ENCODE results near the gene CD209.
"Not testable (repeated sequence)": the region's sequence is repeated elsewhere in the genome, so short reads cannot be mapped to it uniquely, and the experiment has no call there.

Gene CD209

GRCh38 chr19:7746903-7747884 lies at the start of gene CD209:
CD209 (minus strand) TSS chr19:7747534; CDS start chr19:7747511, 23 bp downstream.
- no peak for DNase-seq

DNA sequence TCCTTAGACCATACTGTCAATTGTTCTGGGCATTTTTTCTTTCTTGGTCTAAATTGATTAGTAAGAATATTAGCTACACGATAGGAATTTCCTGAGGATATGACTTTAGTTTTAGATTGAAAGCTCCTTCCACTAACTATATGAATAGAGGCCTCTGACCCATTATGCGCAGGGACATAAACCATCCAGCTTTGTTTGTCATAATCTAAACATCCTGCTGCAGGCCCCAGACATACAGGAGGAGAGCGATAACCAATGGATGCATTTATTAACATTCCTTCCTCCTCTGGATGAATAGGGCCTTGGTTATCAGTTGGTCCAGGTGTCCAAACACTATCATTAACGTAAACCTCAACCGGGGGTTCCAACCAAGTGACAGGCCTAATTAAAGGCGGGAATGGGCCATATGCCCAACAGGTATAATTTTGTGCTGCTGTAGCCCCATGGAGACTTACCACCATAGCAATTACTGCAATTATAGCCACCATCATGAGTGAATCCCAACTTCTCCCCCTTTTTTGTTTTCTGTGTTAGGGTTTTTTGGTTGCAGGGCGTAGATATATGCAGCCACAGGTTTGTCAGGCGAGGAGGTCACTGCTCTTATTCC lies 48.3 kb upstream of the CD209 start:
- no peak for DNase-seq

- no peak for DNase-seq
Measured at GRCh38 chr19:7793493-7793892, 46.2 kb upstream of the CD209 start.

- not testable (repeated sequence) for DNase-seq
Measured at GRCh38 chr19:7792701-7793100, 45.4 kb upstream of the CD209 start.

- no peak for DNase-seq
Measured at GRCh38 chr19:7792281-7792680, 44.9 kb upstream of the CD209 start.

- DNase-seq: no peak
Measured at GRCh38 chr19:7790416-7790815, 43.1 kb upstream of the CD209 start.

DNA sequence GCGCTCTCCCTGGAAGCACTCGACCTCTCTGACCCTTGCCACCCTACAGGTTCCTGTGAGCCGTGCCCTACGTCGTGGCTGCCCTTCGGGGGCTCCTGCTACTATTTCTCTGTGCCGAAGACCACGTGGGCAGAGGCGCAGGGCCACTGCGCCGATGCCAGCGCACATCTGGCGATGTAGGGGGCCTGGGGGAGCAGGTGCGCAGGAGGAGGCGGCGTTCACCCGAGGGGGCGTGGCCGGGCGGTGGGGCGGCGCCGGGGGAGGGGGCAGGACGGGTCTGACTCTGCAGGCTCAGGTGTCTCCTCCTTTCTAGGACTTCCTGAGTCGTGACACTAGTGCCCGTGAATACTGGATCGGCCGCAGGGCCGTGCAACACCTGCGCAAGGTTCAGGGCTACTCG lies 42.1 kb upstream of the CD209 start:
- peak; percentile 43 for DNase-seq

- no peak for DNase-seq
Measured at GRCh38 chr19:7788933-7789323, 41.6 kb upstream of the CD209 start.

DNA sequence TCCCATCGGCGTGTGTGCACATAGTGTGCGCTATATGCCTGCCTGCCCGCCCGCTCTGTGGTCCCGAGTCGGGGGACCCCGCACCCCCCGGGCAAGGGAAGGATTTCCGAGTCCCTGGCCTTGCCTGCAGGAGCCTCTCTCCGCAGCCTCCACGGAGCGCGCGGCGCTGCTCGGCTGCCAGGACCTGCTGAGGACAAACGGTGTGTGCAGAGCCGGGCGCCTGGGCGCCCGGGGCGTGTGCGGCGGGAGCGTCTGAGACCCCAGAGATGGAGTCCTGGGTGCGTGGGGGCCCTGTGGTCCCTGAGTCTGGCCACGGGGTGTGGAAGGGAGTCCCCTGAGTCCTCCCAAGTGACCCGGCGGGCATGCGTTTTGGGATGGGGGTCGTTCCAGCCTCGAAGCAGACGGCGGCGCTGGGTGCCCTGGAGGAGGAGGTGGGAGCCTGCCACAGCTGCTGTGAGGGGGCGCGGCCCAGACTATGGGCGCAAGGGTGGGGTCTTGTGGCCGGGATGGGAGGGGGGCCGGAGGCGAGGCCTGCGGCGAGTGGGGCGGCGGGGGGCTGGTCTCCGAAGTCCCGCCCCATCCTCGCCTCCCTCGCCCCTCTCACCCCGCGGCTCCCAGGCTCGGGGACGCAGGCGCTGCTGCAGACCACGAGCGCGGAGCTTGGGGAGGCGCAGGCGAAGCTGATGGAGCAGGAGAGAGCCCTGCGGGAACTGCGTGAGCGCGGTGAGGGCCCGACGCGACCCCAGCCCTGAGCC lies 41.0 kb upstream of the CD209 start:
- no peak for DNase-seq

- DNase-seq: no peak
Measured at GRCh38 chr19:7787602-7788177, 40.4 kb upstream of the CD209 start.

- DNase-seq: no peak
Measured at GRCh38 chr19:7787141-7787540, 39.8 kb upstream of the CD209 start.

DNA sequence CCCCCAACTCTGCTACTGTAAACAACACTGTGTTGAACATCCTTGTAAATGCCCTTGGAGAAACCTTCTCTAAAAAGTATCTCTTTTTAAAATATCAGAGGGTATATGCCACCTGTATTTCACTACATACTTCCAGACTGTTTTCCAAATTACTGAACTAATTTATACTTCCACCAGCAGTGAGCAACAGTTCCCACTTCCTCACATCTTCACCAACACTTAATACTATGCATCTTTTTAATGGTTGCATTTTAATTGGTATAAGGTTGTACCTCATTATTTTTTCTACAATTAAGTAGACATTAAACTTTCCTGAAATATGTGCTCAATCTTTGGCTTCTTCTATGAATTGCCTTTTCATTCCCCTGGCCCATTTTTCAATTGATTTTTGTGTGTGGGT lies 37.5 kb upstream of the CD209 start:
- no peak for DNase-seq

GRCh38 chr19:7783991-7784423 lies 36.7 kb upstream of the CD209 start:
- no peak for DNase-seq

- DNase-seq: no peak
Measured at GRCh38 chr19:7781157-7781556, 33.8 kb upstream of the CD209 start.

- no peak for DNase-seq
Measured at GRCh38 chr19:7779631-7780486, 32.5 kb upstream of the CD209 start.

GRCh38 chr19:7778081-7778480 lies 30.7 kb upstream of the CD209 start:
- DNase-seq: no peak

DNA sequence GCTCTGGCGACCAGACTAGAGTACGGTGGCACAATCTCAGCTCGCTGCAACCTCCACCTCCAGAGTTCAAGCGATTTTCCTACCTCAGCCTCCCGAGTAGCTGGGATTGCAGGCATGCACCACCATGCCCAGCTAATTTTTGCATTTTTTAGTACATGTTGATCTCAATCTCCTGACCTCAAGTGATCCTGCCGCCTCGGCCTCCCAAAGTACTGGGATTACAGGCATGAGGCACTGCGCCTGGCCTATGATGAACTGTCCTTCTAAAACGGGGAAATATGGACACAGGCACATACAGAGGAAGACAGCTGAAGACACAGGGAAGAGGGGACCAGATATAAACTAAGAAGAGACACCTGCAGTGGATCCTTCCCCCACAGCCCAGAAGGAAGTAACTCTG lies 28.4 kb upstream of the CD209 start:
- DNase-seq: no peak

DNA sequence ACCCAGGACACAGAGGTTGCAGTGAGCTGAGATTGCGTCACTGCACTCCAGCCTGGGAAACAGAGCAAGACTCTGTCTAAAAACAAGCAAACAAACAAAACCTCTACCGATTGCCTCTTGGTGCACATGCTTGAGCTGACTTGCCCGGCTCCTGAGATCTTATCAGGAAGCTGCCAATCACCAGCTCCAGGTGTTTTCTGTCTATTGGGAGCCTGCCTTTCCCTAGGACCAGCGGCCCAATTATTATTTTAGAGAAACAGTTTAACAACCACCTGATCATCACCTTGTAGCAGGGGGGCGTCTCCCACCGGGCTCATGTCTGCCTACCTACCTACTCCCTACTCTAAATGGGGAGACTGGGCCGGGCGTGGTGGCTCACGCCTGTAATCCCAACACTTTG lies 26.5 kb upstream of the CD209 start:
- DNase-seq: no peak

DNA sequence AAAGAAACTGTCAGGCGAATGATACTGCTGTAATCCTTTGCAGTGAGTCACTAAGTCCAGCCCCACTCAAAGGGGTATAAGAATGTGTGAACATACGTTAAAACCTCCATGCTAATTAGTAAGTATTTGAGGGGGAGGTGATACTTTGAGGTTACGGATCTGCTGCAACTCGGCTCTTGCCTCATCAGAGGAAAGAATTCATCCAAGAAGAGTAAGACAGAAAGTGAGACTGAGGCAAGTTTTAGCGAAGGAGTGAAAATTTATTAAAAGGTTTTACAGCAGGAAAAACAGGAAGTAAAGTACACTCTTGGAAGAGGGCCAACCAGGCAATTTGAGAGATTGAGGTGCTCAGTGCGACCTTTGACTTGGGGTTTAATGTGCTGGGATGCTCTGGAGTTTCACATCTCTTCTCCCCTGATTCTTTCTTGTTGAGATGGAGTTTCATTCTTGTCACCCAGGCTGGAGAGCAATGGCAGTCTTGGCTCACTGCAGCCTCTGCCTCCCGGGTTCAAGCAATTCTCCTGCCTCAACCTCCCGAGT lies 25.5 kb upstream of the CD209 start:
- DNase-seq: peak; percentile 47

DNA sequence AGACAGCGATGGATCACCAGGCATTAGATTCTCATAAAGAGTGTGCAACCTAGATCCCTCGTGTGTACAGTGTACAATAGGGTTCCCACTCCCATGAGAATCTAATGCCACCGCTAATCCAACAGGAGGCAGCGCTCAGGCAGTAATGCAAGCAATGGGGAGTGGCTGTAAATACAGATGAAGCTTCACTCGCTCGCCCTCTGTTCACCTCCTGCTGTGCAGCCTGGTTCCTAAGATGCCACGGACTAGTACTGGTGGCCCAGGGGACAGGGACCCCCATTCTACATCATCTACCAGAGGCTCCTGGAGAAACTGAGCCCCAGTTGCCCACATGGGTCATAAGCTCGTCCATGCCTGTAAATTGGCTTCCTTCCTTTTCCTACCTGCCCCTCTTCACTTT lies 23.7 kb upstream of the CD209 start:
- DNase-seq: no peak

GRCh38 chr19:7769171-7769570 lies 21.8 kb upstream of the CD209 start:
- no peak for DNase-seq

DNA sequence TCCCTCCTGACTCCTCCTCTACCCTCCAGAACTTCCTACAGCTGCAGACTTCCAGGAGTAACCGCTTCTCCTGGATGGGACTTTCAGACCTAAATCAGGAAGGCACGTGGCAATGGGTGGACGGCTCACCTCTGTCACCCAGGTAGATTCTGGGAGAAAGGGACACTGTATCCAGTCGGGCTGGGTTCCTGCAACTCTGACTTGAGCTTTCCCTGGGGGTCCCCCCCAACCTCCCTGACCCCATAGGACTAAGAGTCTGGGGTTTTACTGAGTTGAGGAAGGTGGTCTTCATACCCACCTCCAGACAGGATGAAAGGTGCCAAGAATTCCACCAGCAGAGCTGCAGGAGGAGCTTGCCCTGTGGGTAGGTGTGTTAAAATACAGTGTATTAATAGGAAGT lies 20.2 kb upstream of the CD209 start:
- no peak for DNase-seq

Measured in CD4-positive, alpha-beta T cell treated with Interleukin-17A for 1 hour (primary cell).